Calu3 (cell line): Measurements from ENCODE around the gene HYCC1. TPM values are rescaled to one million over a fixed set of nuclear protein-coding genes. Genes with fewer than 3 reads are reported as not detected.

Experiments used
- BruUV-seq: library from RNA; stranded (reverse); fragments of 400-500 nt; replicated peaks from 2 replicates; lab custom pipeline; 2021; lab: Mats Ljungman, UMichigan
- CTCF ChIA-PET: fragments of 300-600 bp; sonication (Branson Sonifier 250); formaldehyde crosslinking; loops from one replicate; lab custom pipeline; 2022; ENCODE audit warnings: antibody characterized with exemption; lab: Charles Lee
- DNase-seq: peaks from one replicate; pipeline ENCODE4 v3.0.0; 2022
- H3K27ac Mint-ChIP-seq: one replicate; pipeline ENCODE4 v1.8.0; 2022; ENCODE audit warnings: mixed read lengths; ENCODE audit not compliant: unreplicated experiment
- H3K27me3 Mint-ChIP-seq: one replicate; pipeline ENCODE4 v1.8.0; 2022; ENCODE audit warnings: mixed read lengths; ENCODE audit not compliant: unreplicated experiment
- H3K36me3 Mint-ChIP-seq: one replicate; pipeline ENCODE4 v1.8.0; 2022; ENCODE audit warnings: mild to moderate bottlenecking, moderate library complexity, mixed read lengths; ENCODE audit not compliant: insufficient read depth, unreplicated experiment
- H3K4me1 Mint-ChIP-seq: one replicate; pipeline ENCODE4 v1.8.0; 2022; ENCODE audit warnings: mild to moderate bottlenecking, low read depth, mixed read lengths; ENCODE audit not compliant: unreplicated experiment
- H3K4me3 Mint-ChIP-seq: one replicate; pipeline ENCODE4 v1.8.0; 2022; ENCODE audit warnings: mild to moderate bottlenecking, low read depth, moderate library complexity, mixed read lengths; ENCODE audit not compliant: unreplicated experiment
- H3K9me3 Mint-ChIP-seq: one replicate; pipeline ENCODE4 v1.8.0; 2022; ENCODE audit warnings: low read depth, mixed read lengths; ENCODE audit not compliant: unreplicated experiment
- intact Hi-C: fragments of 100-400 bp; cut with micrococcal nuclease; formaldehyde crosslinking; loops from one replicate; pipeline ENCODE4 v1.10.0; 2022; ENCODE audit not compliant: unreplicated experiment
- total RNA-seq: library from RNA; stranded (reverse); gene quantifications from 2 replicates; pipeline ENCODE4 v1.2.3, GENCODE V29; 2022
- TF ChIP-seq, protein P1 (sequence below): fragments of 200-600 bp; IDR thresholded peaks from one replicate; pipeline ENCODE4 v1.8.0; 2022; ENCODE audit warnings: antibody characterized with exemption; ENCODE audit not compliant: unreplicated experiment

Gene HYCC1
- total RNA-seq, 1 experiment from 2014 or later = 12.7 TPM

- no TSS peak for BruUV-seq
- CTCF ChIA-PET = interaction anchor here (0.6 kb wide), 1 partner anchor 77 kb away, joined by 3 read pairs; no protein-coding TSS in a partner anchor
- no peak for DNase-seq
Measured at GRCh38 chr7:23009303-23009702, 4.6 kb downstream of the HYCC1 start.

DNA sequence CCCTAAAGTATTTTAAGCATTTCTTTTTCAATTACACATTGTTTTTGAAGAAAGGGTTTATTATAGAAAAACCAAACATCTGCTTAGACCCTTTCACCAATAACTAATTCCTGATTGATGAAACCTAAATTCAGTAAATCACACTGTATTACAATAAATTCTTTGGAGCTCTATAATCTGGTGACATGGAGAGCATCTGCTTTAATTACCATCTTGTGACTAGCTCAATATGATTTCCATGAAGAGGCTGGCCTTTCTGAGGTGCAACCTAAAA is 9.7 kb downstream of the HYCC1 start:
- Mint-ChIP-seq H3K27ac (no peak overlapping the region), H3K27me3 (no peaks in the 10 kb centered on the region), H3K4me3 (no peak overlapping the region), H3K4me1 (no peaks in the 10 kb centered on the region), H3K9me3 (no peaks in the 10 kb centered on the region), H3K36me3 (no peaks in the 10 kb centered on the region)
- CTCF ChIA-PET = interaction anchor here (1.3 kb wide), 1 partner anchor 9 kb away, joined by 3 read pairs; the partner anchor contains the start of gene HYCC1
- TF ChIP-seq, protein P1, sequence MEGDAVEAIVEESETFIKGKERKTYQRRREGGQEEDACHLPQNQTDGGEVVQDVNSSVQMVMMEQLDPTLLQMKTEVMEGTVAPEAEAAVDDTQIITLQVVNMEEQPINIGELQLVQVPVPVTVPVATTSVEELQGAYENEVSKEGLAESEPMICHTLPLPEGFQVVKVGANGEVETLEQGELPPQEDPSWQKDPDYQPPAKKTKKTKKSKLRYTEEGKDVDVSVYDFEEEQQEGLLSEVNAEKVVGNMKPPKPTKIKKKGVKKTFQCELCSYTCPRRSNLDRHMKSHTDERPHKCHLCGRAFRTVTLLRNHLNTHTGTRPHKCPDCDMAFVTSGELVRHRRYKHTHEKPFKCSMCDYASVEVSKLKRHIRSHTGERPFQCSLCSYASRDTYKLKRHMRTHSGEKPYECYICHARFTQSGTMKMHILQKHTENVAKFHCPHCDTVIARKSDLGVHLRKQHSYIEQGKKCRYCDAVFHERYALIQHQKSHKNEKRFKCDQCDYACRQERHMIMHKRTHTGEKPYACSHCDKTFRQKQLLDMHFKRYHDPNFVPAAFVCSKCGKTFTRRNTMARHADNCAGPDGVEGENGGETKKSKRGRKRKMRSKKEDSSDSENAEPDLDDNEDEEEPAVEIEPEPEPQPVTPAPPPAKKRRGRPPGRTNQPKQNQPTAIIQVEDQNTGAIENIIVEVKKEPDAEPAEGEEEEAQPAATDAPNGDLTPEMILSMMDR = no peak
- DNase-seq = no peak
- intact Hi-C loops = no loop called here
- no TSS peak for BruUV-seq

More at GRCh38 chr7:23009303-23009702, 4.6 kb downstream of the HYCC1 start:
- Mint-ChIP-seq H3K27me3 (no peaks in the 10 kb centered on the region), H3K9me3 (no peaks in the 10 kb centered on the region), H3K4me1 (no peaks in the 10 kb centered on the region), H3K4me3 (no peak overlapping the region), H3K27ac (no peak overlapping the region), H3K36me3 (no peaks in the 10 kb centered on the region)
- TF ChIP-seq, protein P1 = no peak
- intact Hi-C loops = no loop called here

DNA sequence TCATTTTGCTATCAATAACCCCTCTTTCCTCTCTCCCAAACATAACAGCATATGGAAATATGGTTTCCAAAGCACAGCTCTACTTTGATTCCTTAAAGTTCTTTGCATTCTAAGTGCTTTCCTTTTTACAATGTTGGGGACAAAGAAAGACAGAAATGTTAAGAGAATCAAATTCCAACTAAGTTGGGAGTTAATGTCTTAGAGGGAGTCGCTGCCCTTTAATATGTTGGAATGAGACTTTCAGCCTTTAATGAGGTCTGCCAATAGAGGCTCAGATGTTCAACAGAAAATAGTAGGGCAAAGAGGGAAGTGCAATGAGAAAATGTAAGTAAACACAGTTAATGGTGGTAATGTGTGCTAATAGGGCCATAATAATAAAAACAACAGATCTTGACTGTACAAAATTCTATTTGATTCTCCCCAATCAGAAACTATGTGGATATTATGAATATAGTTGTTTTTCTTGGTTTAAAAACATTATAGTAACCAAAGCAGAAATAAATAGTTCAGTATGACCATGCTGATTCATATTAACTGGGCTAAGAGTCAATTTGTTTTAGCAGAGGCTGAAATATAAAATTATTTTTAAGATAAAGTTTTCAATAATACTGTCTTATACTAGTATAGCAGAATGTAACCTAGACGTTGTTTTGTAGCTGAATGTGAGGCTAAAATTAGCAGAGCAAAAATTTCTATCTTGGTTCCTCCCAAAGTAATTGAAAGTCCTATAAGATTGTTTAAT is 10.3 kb downstream of the HYCC1 start:
- TF ChIP-seq, protein P1 = no peak
- intact Hi-C loops = no loop called here
- CTCF ChIA-PET = interaction anchor here (1.3 kb wide), 1 partner anchor 10 kb away, joined by 3 read pairs; the partner anchor contains the start of gene HYCC1
- H3K9me3 Mint-ChIP-seq = no peaks in the 10 kb centered on the region
- BruUV-seq = no TSS peak
- no peak overlapping the region for H3K27ac Mint-ChIP-seq
- no peak overlapping the region for H3K4me3 Mint-ChIP-seq
- DNase-seq = no peak
- H3K27me3 Mint-ChIP-seq = no peaks in the 10 kb centered on the region
- H3K36me3 Mint-ChIP-seq = no peaks in the 10 kb centered on the region
- H3K4me1 Mint-ChIP-seq = no peaks in the 10 kb centered on the region

- H3K4me1 Mint-ChIP-seq = no peaks in the 10 kb centered on the region
- H3K27me3 Mint-ChIP-seq = no peaks in the 10 kb centered on the region
- H3K4me3 Mint-ChIP-seq = no peak overlapping the region
- no peaks in the 10 kb centered on the region for H3K36me3 Mint-ChIP-seq
- intact Hi-C loops = no loop called here
- DNase-seq = no peak
- BruUV-seq = no TSS peak
- TF ChIP-seq, protein P1 = no peak
- CTCF ChIA-PET = no interaction called here
- no peaks in the 10 kb centered on the region for H3K9me3 Mint-ChIP-seq
- no peak overlapping the region for H3K27ac Mint-ChIP-seq
Measured at GRCh38 chr7:23002698-23003097, 11.2 kb downstream of the HYCC1 start.
